GM19023 (cell line): ENCODE data around the gene OTOA.
A peak's percentile ranks its signal among the peaks of the same experiment; 100 is the strongest.
"Not testable (repeated sequence)": the region's sequence is repeated elsewhere in the genome, so short reads cannot be mapped to it uniquely, and the experiment has no call there.

Source experiments
- ATAC-seq: cut with Tn5 transposase; IDR thresholded peaks from one replicate; pipeline ENCODE4 v1.9.1; 2021; ENCODE audit warnings: mild to moderate bottlenecking, moderate library complexity; ENCODE audit not compliant: unreplicated experiment

OTOA gene

GRCh38 chr16:21639493-21639892 lies 24.3 kb upstream of the OTOA start:
- ATAC-seq: no peak

- ATAC-seq: no peak
Observed at GRCh38 chr16:21641916-21642315, 21.9 kb upstream of the OTOA start.

DNA sequence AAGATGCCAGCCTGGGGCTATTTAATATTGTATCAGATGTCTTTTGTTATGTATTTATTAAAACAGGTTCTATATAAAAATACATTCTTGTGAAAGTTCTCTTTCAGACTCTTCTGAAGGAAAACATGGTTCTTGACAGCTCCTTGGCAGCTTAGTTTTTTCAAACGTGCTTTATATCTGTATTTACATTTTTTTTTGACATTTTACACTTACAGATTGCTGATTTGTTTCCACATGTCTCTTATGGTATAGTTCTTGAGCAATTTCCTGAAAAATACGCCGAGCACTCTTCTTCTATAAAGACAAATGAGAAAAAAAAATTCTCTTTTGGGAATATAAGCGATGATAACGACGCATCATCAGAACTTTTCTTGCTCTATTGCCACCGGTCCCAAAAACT lies 20.9 kb upstream of the OTOA start:
- no peak for ATAC-seq

GRCh38 chr16:21643785-21644184 lies 20.0 kb upstream of the OTOA start:
- ATAC-seq: no peak

DNA sequence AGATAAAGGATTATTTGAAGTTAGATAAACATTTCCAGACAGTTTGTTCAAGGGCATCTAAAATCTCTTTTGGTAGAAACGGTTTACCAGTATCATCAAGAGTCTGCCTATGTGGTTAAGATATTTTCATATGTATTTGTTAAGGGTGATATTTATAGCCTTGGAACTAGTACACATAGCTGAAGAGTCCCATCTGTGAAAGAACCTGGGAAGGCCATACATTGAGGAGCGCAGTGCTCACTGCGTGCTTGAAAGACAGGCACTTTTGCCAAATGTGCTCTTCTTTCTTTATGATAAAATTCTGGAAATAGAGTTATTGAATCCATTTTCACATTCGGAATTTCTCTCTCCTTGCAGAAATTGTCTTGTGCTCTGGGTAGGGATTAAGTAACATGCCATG lies 19.1 kb upstream of the OTOA start:
- ATAC-seq: no peak

DNA sequence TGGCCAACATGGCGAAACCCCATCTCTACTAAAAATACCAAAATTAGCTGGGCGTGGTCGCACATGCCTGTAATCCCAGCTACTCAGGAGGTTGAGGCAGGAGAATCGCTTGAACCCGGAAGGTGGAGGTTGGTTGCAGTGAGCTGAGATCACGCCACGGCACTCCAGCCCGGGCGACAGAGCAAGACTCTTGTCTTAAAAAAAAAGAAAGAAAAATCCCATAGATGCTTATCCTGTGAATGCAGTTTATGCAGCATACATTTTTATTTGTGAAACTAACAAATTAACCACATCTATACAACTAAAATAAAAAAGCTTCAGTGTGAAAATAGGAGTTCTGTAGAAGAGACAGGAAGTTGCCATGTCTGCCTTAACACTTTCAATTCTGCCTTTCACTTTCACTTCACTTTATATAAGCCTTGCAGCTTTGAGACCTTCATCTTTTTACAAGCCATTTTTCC lies 18.5 kb upstream of the OTOA start:
- no peak for ATAC-seq

DNA sequence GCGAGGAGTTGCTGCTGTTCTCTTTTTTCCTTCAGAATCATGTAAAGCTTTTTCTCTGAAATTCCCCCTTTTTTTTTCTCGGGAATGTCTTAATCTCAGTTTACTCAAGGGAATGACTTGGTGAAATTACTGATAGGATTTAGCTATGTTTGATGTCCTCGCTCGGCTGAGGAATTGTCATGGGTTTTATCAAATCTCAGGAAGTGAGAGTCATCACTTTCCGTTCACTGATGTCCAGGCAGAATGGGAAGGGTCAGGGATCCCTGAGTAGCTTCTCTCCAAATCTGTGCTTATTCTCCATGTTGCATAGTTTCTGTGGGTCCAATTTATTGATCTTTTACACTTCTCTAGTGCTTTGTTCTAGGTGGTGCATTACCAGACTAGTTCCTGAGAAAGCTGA lies 17.7 kb upstream of the OTOA start:
- ATAC-seq: no peak

DNA sequence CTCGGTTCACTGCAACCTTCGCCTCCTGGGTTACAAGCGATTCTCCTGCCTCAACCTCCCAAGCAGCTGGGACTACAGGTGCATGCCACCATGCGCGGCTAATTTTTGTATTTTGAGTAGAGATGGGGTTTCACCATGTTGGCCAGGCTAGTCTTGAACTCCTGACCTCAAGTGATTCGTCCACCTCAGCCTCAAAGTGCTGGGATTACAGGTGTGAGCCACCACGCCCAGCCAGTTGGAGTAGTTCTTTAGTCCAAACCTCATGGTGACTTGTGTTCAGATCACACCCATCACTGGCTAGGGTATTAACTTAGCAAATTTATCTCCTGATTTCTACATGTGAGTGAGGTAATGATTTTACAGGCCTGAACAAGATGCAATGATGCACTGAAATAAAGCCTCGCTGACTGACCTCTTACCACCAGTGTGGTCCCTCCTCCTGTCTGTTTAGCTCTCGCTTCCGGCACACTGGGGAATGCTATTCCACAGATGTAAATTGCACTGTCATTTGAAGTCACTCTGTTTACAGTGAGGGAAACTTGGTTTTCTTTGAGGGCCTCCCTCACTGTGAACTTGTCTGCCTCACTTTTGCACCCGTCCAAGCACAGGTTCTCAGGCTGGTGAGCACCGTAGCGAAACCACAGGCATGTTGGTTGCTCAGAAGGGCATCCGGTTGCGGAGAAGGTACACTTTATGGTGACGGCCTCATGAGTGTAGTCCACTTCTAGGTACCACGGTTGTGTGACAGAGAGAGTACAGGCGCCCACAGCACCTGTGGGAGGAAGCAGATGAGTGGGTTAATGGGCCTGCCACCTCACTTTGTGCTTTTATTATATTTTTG lies 16.8 kb upstream of the OTOA start:
- ATAC-seq: peak; percentile 90

DNA sequence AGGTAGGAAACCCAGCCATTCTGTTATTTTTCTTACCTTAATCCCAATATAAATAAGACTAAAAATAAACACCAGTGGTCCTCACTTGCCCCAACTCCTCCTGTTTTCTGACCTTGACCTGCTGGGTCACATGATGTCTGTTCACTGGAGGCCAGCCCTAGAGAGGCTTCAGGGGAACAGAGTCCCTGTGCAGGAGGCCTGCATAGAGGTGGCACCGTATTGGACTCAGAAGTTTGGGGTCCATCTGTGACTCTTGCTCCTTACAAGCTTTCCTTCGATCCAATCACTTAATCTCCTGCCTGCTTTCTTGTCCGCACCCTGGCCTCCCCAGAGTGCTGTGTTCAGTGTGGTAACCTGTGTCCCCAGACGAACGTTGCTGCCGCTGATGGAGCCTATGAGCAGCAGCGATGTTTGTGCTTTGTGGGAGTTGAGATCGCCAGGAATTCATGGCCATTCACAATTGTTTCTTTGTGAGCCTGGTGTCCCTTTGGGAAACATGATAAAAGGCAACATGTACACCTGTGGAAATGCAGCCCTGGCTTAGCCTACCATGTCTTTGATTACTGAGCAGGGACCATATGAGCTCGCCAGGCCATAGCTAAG lies 16.1 kb upstream of the OTOA start:
- no peak for ATAC-seq

DNA sequence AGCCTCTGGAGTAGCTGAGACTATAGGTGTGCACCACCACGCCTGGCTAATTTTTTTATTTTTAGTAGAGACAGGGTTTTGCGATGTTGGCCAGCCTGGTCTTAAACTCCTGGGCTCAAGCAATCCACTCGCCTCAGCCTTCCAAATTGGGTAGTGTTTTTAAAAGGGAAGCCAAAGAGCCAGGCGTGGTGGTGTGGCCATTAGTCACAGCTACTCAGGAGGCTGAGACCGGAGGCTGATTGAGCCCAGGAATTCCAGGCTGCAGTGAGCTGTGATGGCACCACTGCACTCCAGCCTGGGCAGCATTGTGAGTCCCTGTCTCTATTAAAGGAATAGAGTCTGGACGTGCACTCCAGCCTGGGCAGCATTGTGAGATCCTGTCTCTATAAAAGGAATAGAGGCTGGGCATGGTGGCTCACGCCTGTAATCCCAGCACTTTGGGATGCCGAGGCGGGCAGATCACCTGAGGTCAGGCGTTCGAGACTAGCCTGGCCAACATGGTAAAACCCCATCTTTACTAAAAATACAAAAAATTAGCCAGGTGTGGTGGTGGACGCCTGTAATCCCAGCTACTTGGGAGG lies 13.9 kb upstream of the OTOA start:
- ATAC-seq: not testable (repeated sequence)

- ATAC-seq: no peak
Observed at GRCh38 chr16:21650521-21650920, 13.2 kb upstream of the OTOA start.

- no peak for ATAC-seq
Observed at GRCh38 chr16:21651515-21651914, 12.3 kb upstream of the OTOA start.

DNA sequence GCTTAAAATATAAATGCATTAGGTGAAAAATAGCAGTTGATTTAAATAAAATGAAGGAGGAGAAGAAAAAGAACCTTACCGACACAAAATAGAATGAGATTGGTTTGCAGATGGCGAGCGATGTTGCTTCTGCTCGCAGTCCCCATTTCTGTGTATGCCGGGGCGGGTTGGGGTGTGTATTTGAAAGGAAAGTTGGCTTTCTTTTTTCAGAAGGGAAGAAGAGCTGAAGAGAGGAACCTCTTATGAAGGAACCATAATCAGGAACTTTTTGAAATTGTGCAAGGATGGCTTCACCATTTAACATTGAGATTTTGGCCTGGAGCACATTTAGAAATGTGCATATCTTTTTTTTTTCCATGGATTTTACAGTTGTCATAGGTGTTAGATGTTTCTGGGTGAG lies 11.3 kb upstream of the OTOA start, which contains the start of gene IGSF6:
IGSF6 (minus strand) TSS at position 156 of the 400 bp plus-strand sequence; CDS start at position 146, 10 bp downstream.
- no peak for ATAC-seq

DNA sequence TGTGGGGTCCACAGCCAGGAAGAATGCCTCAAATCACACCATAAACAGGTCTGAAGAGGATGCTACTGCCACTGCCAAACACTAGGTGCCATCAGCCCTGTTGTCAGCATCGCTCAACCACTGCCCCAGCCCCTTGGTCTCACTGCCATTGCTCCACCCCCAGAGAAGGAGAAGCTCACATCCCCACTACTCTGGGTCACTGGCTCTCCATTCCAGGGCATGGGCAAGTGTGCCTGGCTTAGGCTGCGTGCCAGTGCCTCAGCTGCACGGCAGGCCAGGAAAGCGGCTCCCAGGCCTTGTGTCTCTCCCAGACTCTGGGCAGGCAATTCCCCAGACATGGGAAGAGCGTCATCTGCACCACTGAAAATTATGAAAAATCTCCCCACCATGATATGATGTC lies 10.2 kb upstream of the OTOA start:
- no peak for ATAC-seq

GRCh38 chr16:21654466-21654865 lies 9.3 kb upstream of the OTOA start:
- ATAC-seq: no peak

DNA sequence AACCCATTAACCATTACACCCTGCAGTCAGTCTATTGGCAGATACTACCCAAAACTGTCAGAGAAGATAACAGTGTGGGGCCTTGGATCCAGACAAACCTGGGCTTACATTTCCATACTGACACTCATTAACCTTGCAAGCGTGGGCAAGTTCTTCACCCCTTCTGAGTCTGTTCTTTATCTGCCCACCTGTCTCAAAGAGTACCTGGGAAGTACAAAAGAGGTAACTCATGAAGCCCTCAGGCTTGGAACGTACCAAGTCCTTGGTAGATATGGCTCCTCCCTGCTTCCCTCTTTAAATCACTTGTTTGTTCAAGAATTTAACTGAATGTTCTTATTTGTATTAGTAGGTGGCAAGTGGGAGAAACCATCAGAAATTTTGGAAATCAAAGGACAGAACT lies 8.9 kb upstream of the OTOA start:
- no peak for ATAC-seq

DNA sequence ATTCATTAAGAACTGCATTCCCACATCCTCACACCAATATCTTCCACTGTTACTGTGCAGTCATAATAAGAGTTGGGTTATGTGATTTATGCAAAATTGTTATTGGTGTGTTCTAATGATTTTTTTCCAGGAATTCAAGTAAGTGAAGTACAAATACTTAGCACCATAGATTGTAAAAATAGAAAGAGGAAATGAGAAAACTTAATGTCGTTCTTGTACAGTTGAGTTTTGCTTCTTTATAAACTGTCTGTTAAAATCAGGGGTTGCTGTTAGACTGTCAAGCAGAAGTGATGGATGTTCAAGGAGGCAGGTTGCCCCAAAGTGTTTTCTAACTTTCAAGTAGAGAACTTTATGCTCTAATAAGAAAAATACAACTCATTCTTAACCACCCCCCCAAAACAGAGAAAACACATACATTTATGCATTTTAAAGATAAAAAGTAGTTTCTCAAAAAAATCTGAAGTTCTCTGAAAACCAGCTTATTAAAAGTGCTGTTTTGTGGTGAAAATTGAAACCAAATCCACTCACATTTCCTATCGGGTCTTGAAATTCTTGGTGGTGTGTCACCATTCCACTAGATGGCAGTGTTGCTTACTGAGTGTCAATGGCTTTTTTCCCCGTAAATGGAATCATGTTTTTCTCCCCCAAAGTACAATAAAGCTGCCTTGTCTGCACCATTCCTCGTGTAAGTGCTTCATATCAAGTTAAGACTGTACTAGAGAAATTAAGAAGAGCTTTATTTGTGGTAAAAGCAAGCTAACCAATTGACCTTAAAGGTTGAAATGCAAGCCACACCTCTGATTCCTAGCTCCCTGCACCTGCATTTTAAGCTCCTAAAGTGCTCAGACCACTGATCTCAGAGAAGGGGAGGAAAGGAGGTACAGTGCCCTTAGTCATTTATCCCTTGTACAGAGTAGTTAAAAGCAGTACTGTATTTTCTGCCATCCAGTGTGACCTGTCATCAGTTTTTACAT lies 6.7 kb upstream of the OTOA start:
- no peak for ATAC-seq

DNA sequence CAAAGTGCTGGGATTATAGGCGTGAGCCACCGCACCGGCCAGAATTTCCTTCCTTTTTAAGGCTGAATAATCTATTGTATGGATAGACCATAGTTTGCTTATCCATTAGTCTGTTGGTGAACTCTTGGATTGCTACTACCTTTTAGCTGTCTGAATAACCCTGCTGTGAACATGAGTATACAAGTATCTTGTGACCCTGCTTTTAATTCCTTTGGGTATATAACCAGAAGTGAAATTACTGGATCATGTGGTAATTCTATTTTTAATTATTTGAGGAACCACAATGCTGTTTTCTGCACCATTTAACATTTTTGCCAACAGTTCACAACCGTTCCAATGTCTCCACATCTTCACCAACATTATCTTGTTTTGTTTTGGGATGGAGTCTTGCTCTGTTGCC lies 4.6 kb upstream of the OTOA start:
- no peak for ATAC-seq

- no peak for ATAC-seq
Observed at GRCh38 chr16:21664801-21665492, 1.2 kb downstream of the OTOA start.

DNA sequence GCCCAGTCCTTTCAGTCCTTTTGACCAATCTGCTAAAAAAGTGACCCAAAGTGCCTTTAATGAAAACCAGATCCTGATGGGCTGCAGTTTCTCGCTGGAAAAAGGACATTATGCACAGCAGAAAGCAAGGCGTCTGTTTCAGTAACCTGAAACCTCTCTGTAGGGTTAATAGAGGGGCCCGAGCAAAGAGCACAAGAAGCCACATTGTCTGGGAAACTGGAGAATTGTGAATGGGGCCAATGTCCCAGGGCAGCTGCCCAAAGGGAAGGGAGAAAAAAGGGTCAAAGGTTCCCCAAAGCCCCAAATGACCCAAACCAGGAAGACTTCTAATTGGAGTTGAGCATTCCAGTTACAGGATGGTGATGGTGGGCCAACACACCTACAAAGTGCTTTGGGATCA lies 3.0 kb downstream of the OTOA start:
- ATAC-seq: no peak
